GM03348 (cell line): ENCODE data around the gene FAH.
A peak's percentile ranks its signal among the peaks of the same experiment; 100 is the strongest.

Experiments used
- DNase-seq: peaks from one replicate; pipeline ENCODE4 v3.0.0; 2012; ENCODE audit warnings: low spot score

The FAH gene

GRCh38 chr15:80174017-80174746 is 21.4 kb downstream of the FAH start:
- peak; percentile 89 for DNase-seq

GRCh38 chr15:80175436-80175835 is 22.6 kb downstream of the FAH start:
- DNase-seq, result no peak

GRCh38 chr15:80176443-80176842 is 23.6 kb downstream of the FAH start:
- DNase-seq, result no peak

GRCh38 chr15:80177156-80177555 is 24.4 kb downstream of the FAH start:
- no peak for DNase-seq

GRCh38 chr15:80179025-80179759 is 26.4 kb downstream of the FAH start:
- peak; percentile 86 for DNase-seq

GRCh38 chr15:80179935-80180334 is 27.1 kb downstream of the FAH start:
- DNase-seq, result no peak

- DNase-seq, result no peak
These were observed 27.7 kb downstream of the FAH start for GRCh38 chr15:80180468-80180867.

- DNase-seq, result no peak
These were observed 28.2 kb downstream of the FAH start for GRCh38 chr15:80180986-80181385.

GRCh38 chr15:80182611-80183261 is 29.9 kb downstream of the FAH start:
- peak; percentile 79 for DNase-seq

- DNase-seq, result no peak
These were observed 30.5 kb downstream of the FAH start for GRCh38 chr15:80183306-80183705.

GRCh38 chr15:80183886-80184285 is 31.1 kb downstream of the FAH start:
- DNase-seq, result no peak

- no peak for DNase-seq
These were observed 31.8 kb downstream of the FAH start for GRCh38 chr15:80184554-80184953.

GRCh38 chr15:80185152-80185551 is 32.4 kb downstream of the FAH start:
- no peak for DNase-seq

- no peak for DNase-seq
These were observed 33.3 kb downstream of the FAH start for GRCh38 chr15:80186066-80186465.

- no peak for DNase-seq
These were observed 33.8 kb downstream of the FAH start for GRCh38 chr15:80186597-80186996.

GRCh38 chr15:80188251-80188650 is 35.5 kb downstream of the FAH start:
- DNase-seq, result no peak

- no peak for DNase-seq
These were observed 38.4 kb downstream of the FAH start for GRCh38 chr15:80191198-80191597.

GRCh38 chr15:80191897-80192595 is 39.2 kb downstream of the FAH start:
- DNase-seq, result no peak

GRCh38 chr15:80194186-80194585 is 41.4 kb downstream of the FAH start:
- no peak for DNase-seq

- no peak for DNase-seq
These were observed 42.1 kb downstream of the FAH start for GRCh38 chr15:80194914-80195313.

GRCh38 chr15:80199366-80199765 is 46.6 kb downstream of the FAH start:
- DNase-seq, result no peak

GRCh38 chr15:80199869-80200268 is 47.1 kb downstream of the FAH start:
- DNase-seq, result no peak
